H9 (cell line): Measurements from ENCODE around the gene NTSR2. TPM values are rescaled to one million over a fixed set of nuclear protein-coding genes. Genes with fewer than 3 reads are reported as not detected.

Experiments used
- DNase-seq: peaks from one replicate; pipeline ENCODE4 v3.0.0-alpha.2; 2017
- H2AFZ ChIP-seq: one replicate; pipeline ENCODE4 v1.6.1; 2013; ENCODE audit warnings: mild to moderate bottlenecking, low read length, control low read depth, moderate library complexity
- H2AK5ac ChIP-seq: 2 replicates; pipeline ENCODE4 v1.6.1; 2013; ENCODE audit warnings: low read length, control low read depth, mixed read lengths; ENCODE audit not compliant: insufficient read length
- H2BK120ac ChIP-seq: one replicate; pipeline ENCODE4 v1.6.1; 2013; ENCODE audit warnings: low read depth, mild to moderate bottlenecking, low read length, control low read depth, inconsistent platforms; ENCODE audit not compliant: poor library complexity, severe bottlenecking
- H2BK12ac ChIP-seq: 2 replicates; pipeline ENCODE4 v1.6.1; 2013; ENCODE audit warnings: low read length, control low read depth, mixed read lengths, low read depth; ENCODE audit not compliant: insufficient read length
- H2BK15ac ChIP-seq: 2 replicates; pipeline ENCODE4 v1.6.1; 2013; ENCODE audit warnings: low read depth, low read length, control low read depth
- H2BK20ac ChIP-seq: one replicate; pipeline ENCODE4 v1.6.1; 2013; ENCODE audit warnings: low read depth, mild to moderate bottlenecking, low read length, control low read depth, inconsistent platforms; ENCODE audit not compliant: poor library complexity, severe bottlenecking
- H2BK5ac ChIP-seq: 2 replicates; pipeline ENCODE4 v1.6.1; 2013; ENCODE audit warnings: low read length, control low read depth, mixed read lengths; ENCODE audit not compliant: insufficient read length
- H3K14ac ChIP-seq: 2 replicates; pipeline ENCODE4 v1.6.1; 2013; ENCODE audit warnings: low read length, control low read depth; ENCODE audit not compliant: insufficient read depth
- H3K18ac ChIP-seq: 2 replicates; pipeline ENCODE4 v1.6.1; 2013; ENCODE audit warnings: low read depth, mild to moderate bottlenecking, mixed read lengths, low read length, control low read depth; ENCODE audit not compliant: insufficient read length
- H3K23ac ChIP-seq: 2 replicates; pipeline ENCODE4 v1.6.1; 2013; ENCODE audit warnings: low read length, control low read depth, mixed read lengths, low read depth; ENCODE audit not compliant: insufficient read length
- H3K23me2 ChIP-seq: 2 replicates; pipeline ENCODE4 v1.6.1; 2013; ENCODE audit warnings: low read depth, mild to moderate bottlenecking, mixed read lengths, low read length, control low read depth; ENCODE audit not compliant: insufficient read length, poor library complexity, severe bottlenecking
- H3K27ac ChIP-seq: 2 replicates; pipeline ENCODE4 v1.5.1; 2013; ENCODE audit warnings: low read length, control low read depth, mixed read lengths, low read depth; ENCODE audit not compliant: insufficient read length
- H3K27me3 ChIP-seq: 2 replicates; pipeline ENCODE4 v1.6.1; 2013; ENCODE audit warnings: low read length, control low read depth, inconsistent platforms; ENCODE audit not compliant: insufficient read depth
- H3K4ac ChIP-seq: 2 replicates; pipeline ENCODE4 v1.6.1; 2013; ENCODE audit warnings: low read depth, mild to moderate bottlenecking, control low read depth, inconsistent platforms, low read length, moderate library complexity
- H3K4me1 ChIP-seq: 2 replicates; pipeline ENCODE4 v1.6.1; 2013; ENCODE audit warnings: low read length, control low read depth, inconsistent platforms; ENCODE audit not compliant: insufficient read depth
- H3K4me2 ChIP-seq: 2 replicates; pipeline ENCODE4 v1.6.1; 2013; ENCODE audit warnings: low read length, control low read depth, mixed read lengths; ENCODE audit not compliant: insufficient read length, insufficient read depth
- H3K56ac ChIP-seq: 2 replicates; pipeline ENCODE4 v1.6.1; 2013; ENCODE audit warnings: low read depth, mild to moderate bottlenecking, mixed read lengths, low read length, control low read depth; ENCODE audit not compliant: insufficient read length
- H3K79me1 ChIP-seq: 2 replicates; pipeline ENCODE4 v1.6.1; 2013; ENCODE audit warnings: low read depth, mild to moderate bottlenecking, moderate library complexity, low read length, control low read depth, inconsistent platforms; ENCODE audit not compliant: insufficient read depth, poor library complexity, severe bottlenecking
- H3K79me2 ChIP-seq: 2 replicates; pipeline ENCODE4 v1.6.1; 2013; ENCODE audit warnings: low read length, control low read depth, inconsistent platforms; ENCODE audit not compliant: insufficient read depth
- H3K9ac ChIP-seq: 2 replicates; pipeline ENCODE4 v1.6.1; 2013; ENCODE audit warnings: low read length, control low read depth, mixed read lengths; ENCODE audit not compliant: insufficient read length; ENCODE audit errors: extremely low read depth
- H3K9me3 ChIP-seq: one replicate; pipeline ENCODE4 v1.6.1; 2013; ENCODE audit warnings: low read depth, low read length, inconsistent platforms; ENCODE audit not compliant: control insufficient read depth
- H3T11ph ChIP-seq: one replicate; pipeline ENCODE4 v1.6.1; 2013; ENCODE audit warnings: mild to moderate bottlenecking, low read length, control low read depth, inconsistent platforms
- H4K20me1 ChIP-seq: one replicate; pipeline ENCODE4 v1.6.1; 2013; ENCODE audit not compliant: control insufficient read depth, insufficient read length, insufficient read depth
- H4K5ac ChIP-seq: 2 replicates; pipeline ENCODE4 v1.6.1; 2013; ENCODE audit warnings: low read depth, mild to moderate bottlenecking, mixed read lengths, low read length, control low read depth; ENCODE audit not compliant: insufficient read length
- H4K8ac ChIP-seq: replicated peaks from 2 replicates; pipeline ENCODE4 v1.6.1; 2013; ENCODE audit warnings: low read length, control low read depth, mixed read lengths, low read depth; ENCODE audit not compliant: insufficient read length
- H4K91ac ChIP-seq: 2 replicates; pipeline ENCODE4 v1.6.1; 2013; ENCODE audit warnings: low read depth, mild to moderate bottlenecking, moderate library complexity, mixed read lengths, low read length, control low read depth; ENCODE audit not compliant: insufficient read length
- H3K27ac Mint-ChIP-seq, 3 experiments: 2 replicates in 2 of 3; 3 replicates in 1 of 3; pipeline ENCODE4 v1.8.0; 2020 to 2021; ENCODE audit warnings: mixed read lengths in 3 of 3, mild to moderate bottlenecking in 1 of 3, moderate library complexity in 1 of 3
- H3K27me3 Mint-ChIP-seq: 2 replicates; pipeline ENCODE4 v1.8.0; 2021; ENCODE audit warnings: low read depth, mild to moderate bottlenecking, moderate library complexity, mixed read lengths
- H3K36me3 Mint-ChIP-seq, 3 experiments: 2 replicates in 2 of 3; 3 replicates in 1 of 3; pipeline ENCODE4 v1.8.0; 2020 to 2021; ENCODE audit warnings: low read depth in 3 of 3, mixed read lengths in 3 of 3; ENCODE audit not compliant: insufficient read depth in 1 of 3
- H3K4me1 Mint-ChIP-seq, 2 experiments: 2 replicates each; pipeline ENCODE4 v1.8.0; 2020; ENCODE audit warnings: mixed read lengths in 2 of 2
- H3K4me3 Mint-ChIP-seq, 2 experiments: 2 replicates in 1 of 2; 3 replicates in 1 of 2; pipeline ENCODE4 v1.8.0; 2020 to 2021; ENCODE audit warnings: mild to moderate bottlenecking in 2 of 2, mixed read lengths in 2 of 2, moderate library complexity in 1 of 2
- H3K9me3 Mint-ChIP-seq, 2 experiments: 2 replicates in 1 of 2; 3 replicates in 1 of 2; pipeline ENCODE4 v1.8.0; 2020; ENCODE audit warnings: mild to moderate bottlenecking in 2 of 2, mixed read lengths in 2 of 2, moderate library complexity in 1 of 2
- CTCF ChIP-seq: fragments of 200-600 bp; sonication (generic); conservative IDR thresholded peaks from 3 replicates; pipeline ENCODE4 v1.8.0; 2021; ENCODE audit warnings: antibody characterized with exemption, mild to moderate bottlenecking
- WGBS: extraction: QIAGEN DNeasy Blood & Tissue Kit; methylation state at CpG from one replicate; pipeline ENCODE4 v1.1.7; 2013; ENCODE audit warnings: missing lambda C conversion rate, low lambda C conversion rate, mixed read lengths; ENCODE audit not compliant: insufficient read length; ENCODE audit errors: extremely low coverage; 5-methylcytosine and 5-hydroxymethylcytosine counted together
- total RNA-seq: library from RNA; stranded (reverse); gene quantifications from 2 replicates; pipeline ENCODE4 v1.2.1, GENCODE V29; 2021

NTSR2 gene
- total RNA-seq, 1 experiment from 2014 or later = not detected

GRCh38 chr2:11717623-11718022 is 47.6 kb upstream of the NTSR2 start:
- H3K27ac Mint-ChIP-seq = peak overlapping the region in 1 of 3 experiments; percentile 11; a peak in 1 of 7 replicates
- no peak overlapping the region for H2BK20ac ChIP-seq
- TF ChIP-seq CTCF = no peak
- no peak overlapping the region for H3K4me2 ChIP-seq
- no peak for DNase-seq
- no peak overlapping the region for H3K4me3 Mint-ChIP-seq
- no CpG with 5 or more reads among the region's 1 CpG for WGBS
- no peaks in the 10 kb centered on the region for H3K79me2 ChIP-seq
- H2BK12ac ChIP-seq = no peak overlapping the region
- no peak overlapping the region for H3T11ph ChIP-seq
- H3K9me3 ChIP-seq = no peaks in the 10 kb centered on the region
- H3K9ac ChIP-seq = no peak overlapping the region
- H3K4me1 ChIP-seq = no peaks in the 10 kb centered on the region
- no peak overlapping the region for H4K5ac ChIP-seq
- no peak overlapping the region for H3K14ac ChIP-seq
- no peak overlapping the region for H2BK120ac ChIP-seq
- peaks cover 2 to 4% of the 10 kb centered on the region in 2 experiments for H3K4me1 Mint-ChIP-seq
- no peaks in the 10 kb centered on the region for H3K79me1 ChIP-seq
- no peak overlapping the region for H2AK5ac ChIP-seq
- no peak overlapping the region for H4K8ac ChIP-seq
- H2AFZ ChIP-seq = no peak overlapping the region
- H2BK15ac ChIP-seq = no peak overlapping the region
- no peaks in the 10 kb centered on the region for H4K20me1 ChIP-seq
- H2BK5ac ChIP-seq = no peak overlapping the region
- no peak overlapping the region for H3K23ac ChIP-seq
- H4K91ac ChIP-seq = no peak overlapping the region
- no peak overlapping the region for H3K18ac ChIP-seq
- H3K27me3 ChIP-seq = no peaks in the 10 kb centered on the region
- no peaks in the 10 kb centered on the region for H3K23me2 ChIP-seq
- no peak overlapping the region for H3K27ac ChIP-seq
- H3K4ac ChIP-seq = no peak overlapping the region
- H3K9me3 Mint-ChIP-seq = no peaks in the 10 kb centered on the region
- peaks cover 4% of the 10 kb centered on the region; the same call in 1 of the 2 replicates for H3K27me3 Mint-ChIP-seq
- no peak overlapping the region for H3K56ac ChIP-seq
- no peaks in the 10 kb centered on the region; a peak in 2 of 7 replicates for H3K36me3 Mint-ChIP-seq
